ENCODE data around the gene SAMD10.

- TF ChIP-seq CTCF (IDR thresholded peaks at IDR 0.05) = no peak
- TF ChIP-seq POLR2A (IDR thresholded peaks at IDR 0.05) = no peak
These were observed 919 bp upstream of the SAMD10 start for GRCh38 chr20:63980317-63980805.

Measured in esophagus squamous epithelium (tissue), 4 donors.